Uterus (tissue), 2 donors: ENCODE results near the gene ANKRD30B.
"Not testable (repeated sequence)": the region's sequence is repeated elsewhere in the genome, so short reads cannot be mapped to it uniquely, and the experiment has no call there.

Experiments used
- CTCF ChIP-seq, 4 experiments: fragments of 200-600 bp in 2 of 4; fragments of 450-650 bp in 2 of 4; sonication (generic) in 2 of 4; IDR thresholded peaks; one replicate each; pipeline ENCODE4 v1.5.1; 2016 to 2019; ENCODE audit warnings: antibody characterized with exemption in 4 of 4, mild to moderate bottlenecking in 2 of 4, moderate library complexity in 1 of 4
- POLR2A ChIP-seq, 2 donors: fragments of 450-650 bp; IDR thresholded peaks; one replicate each; pipeline ENCODE4 v1.6.1; 2016; ENCODE audit warnings: antibody characterized with exemption in 2 of 2, mild to moderate bottlenecking in 1 of 2, moderate library complexity in 1 of 2

- not testable (repeated sequence) for TF ChIP-seq CTCF, POLR2A (IDR thresholded peaks at IDR 0.05)
Observed at GRCh38 chr18:14709761-14710160, 38.2 kb upstream of the ANKRD30B start.
